ENCODE measurements around the gene CERK. TPM values are rescaled to one million over a fixed set of nuclear protein-coding genes. Genes with fewer than 3 reads are reported as not detected.

The CERK gene
- total RNA-seq, 4 donors from 2014 or later = 17.8 to 69.1 (median 36.1) TPM

DNA sequence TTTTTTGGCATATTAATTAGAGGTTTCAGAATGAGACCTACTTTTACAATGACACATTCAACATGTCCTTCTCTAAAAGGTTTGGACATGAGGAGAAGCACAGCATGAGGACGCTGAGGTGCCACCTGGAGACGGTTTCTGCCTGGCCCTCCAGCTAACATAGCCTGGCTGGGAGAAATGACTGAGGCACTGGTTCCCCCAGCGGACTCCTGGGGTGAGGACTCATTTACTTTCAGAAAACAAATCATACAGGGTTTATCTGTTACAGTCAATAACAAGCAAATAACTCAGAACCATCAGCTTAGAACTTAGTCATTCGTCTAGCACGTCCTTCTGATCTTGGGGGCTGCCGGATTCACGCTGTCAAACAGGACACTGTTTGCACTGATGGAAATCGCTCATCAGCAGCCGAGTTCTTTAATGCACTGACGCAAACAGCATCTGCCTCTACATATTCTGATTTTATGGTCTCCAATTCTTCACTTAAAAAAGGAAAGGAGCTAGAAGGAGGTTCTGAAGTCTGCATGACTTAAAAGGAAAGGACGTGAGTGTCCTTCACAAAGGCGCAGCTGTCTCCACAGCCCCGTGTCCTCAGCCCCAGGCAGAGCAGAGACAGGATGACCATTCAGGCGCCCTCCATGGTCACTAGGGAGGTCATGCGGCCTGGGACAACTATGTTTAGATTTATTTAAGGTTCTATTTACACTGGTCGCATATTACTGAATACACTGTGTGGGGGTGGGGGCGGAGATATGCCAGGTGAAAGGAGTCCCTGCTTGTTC is 44.2 kb downstream of the CERK start:
- TF ChIP-seq, protein P1, sequence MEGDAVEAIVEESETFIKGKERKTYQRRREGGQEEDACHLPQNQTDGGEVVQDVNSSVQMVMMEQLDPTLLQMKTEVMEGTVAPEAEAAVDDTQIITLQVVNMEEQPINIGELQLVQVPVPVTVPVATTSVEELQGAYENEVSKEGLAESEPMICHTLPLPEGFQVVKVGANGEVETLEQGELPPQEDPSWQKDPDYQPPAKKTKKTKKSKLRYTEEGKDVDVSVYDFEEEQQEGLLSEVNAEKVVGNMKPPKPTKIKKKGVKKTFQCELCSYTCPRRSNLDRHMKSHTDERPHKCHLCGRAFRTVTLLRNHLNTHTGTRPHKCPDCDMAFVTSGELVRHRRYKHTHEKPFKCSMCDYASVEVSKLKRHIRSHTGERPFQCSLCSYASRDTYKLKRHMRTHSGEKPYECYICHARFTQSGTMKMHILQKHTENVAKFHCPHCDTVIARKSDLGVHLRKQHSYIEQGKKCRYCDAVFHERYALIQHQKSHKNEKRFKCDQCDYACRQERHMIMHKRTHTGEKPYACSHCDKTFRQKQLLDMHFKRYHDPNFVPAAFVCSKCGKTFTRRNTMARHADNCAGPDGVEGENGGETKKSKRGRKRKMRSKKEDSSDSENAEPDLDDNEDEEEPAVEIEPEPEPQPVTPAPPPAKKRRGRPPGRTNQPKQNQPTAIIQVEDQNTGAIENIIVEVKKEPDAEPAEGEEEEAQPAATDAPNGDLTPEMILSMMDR (IDR thresholded peaks at IDR 0.05; ENCODE audit: low read depth) = no peak

DNA sequence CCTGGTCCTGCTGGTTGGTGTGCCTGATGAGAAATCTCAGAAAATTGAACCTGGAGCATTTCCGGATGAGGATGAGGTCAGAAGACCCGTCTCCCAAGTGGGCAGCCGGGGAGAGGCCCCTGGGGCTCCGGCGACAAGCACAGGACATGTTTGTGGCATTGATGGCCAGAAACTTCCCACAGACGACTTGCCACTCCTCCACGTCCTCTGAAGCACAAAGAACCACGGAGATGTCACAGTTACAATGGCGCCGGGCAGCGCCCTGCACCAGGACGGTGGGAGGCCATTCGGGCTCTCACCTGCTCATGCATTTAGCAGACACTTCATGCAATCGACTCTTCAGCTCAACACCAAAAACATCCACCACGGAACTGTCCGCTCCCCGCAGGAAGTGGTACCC is 46.5 kb downstream of the CERK start:
- TF ChIP-seq, protein P1 (IDR thresholded peaks at IDR 0.05; ENCODE audit: low read depth) = no peak

DNA sequence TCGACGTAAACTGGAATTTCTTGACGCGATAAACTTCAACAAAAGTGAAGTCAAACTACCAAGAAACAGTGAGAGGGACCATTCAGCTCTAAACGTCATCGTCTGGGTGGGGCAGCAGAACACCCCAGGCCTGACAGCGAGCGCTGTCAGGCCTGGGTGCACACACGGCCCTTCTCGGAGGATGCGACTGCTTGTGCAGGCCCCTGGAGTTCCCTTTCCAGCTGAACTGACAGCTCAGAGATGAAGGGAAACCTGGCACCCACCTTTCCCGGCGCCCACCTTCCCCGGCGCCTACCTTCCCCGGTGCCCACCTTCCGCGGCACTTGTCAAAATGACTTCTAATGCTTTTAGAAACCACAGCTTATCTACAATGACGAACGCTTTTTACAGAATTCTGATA is 47.9 kb downstream of the CERK start:
- TF ChIP-seq, protein P1 (IDR thresholded peaks at IDR 0.05; ENCODE audit: low read depth) = no peak

DNA sequence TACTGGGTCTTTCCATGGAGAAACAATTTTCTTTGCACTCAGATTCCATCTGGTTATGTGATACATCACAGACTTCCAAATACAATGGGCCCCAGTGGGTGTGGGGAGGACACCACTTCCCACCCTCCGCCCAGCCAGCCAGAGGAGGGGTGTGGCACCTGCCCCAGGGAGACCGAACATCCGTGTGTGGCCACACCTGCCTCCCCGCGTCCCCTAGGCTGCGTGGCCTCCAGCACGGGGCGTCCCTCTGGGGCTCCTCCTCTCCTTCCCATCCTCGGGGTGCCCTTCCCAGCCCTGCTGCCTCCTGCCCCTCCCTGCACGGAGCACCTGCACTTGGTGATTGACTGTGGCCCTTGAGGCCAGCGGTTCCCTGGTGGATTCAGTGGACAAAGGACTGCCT is 49.1 kb downstream of the CERK start:
- TF ChIP-seq, protein P1 (IDR thresholded peaks at IDR 0.05; ENCODE audit: low read depth) = no peak

DNA sequence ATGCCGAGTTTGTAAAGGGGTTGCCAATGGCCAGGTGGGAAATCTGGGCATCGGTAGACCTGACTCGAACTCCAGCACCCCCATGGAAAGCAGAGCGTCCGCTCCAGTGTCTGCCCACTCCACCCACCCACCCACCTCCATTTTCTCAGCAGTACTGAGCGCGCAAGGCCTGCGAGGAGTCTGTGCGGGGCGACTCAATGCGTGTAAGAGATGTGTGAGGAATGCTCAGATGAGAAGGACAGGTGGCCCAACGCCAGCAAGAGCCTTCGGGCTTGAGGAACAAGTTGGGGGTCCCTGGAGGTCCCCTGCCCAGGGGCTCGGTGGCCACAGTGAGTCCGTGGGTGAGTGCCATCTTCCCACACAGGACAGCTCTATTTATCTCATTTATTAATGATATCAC is 50.6 kb downstream of the CERK start:
- TF ChIP-seq, protein P1 (IDR thresholded peaks at IDR 0.05; ENCODE audit: low read depth) = no peak

DNA sequence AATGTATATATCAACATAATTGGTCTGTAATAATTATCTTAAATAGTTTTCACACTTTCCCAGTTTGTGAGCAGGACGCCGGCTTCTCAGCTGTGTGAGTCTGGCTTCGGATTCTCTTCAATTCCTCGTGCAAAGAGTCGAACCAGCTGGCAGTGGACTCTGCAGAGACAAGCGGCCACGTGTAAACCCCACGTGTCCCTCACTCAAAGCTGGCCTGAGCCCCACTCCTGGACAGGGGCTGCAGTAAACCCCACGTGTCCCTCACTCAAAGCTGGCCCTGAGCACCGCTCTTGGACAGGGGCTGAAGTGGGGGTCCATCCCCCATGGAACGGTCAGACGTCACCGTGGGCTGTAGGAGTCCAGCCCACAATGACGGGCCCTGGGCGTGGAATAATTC is 51.0 kb downstream of the CERK start:
- TF ChIP-seq, protein P1 (IDR thresholded peaks at IDR 0.05; ENCODE audit: low read depth) = no peak

DNA sequence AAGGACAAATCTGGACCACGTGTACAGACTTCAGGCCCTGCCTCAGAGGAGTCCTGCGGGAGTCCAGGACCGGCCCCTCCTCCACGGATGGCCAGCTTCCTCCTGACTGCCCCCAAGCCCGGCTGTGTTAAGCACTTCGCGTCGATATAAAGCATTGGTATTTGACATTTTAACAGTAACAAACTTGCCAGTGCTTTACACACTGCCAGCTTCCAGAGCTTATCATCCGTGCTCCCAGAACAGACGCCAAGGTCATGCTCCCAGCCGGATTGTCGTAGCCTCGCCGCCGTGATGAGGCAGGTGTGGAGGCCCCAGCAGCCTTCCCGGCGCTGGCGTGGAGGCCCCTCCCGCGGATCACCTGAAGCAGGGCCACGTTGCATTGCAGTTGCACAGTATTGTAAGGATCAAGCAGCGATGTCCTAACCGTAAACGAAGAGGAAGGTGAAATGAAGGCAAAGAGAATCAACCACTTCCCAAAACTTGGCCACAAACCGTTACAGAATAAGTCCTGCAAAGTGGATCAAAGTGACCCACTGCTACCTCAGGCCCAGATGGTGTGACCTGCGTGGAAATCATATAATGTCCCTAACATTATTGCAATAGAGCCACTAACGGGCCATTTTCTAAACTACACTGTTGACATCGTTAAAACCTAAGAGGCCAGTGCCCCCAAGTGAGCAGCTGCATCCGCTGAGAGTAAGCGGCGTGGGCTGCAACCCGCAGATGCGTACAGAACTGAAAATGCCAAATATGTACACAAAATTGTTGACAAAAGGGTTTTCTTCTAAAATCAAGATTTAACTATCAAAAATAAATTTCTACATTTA is 51.6 kb downstream of the CERK start:
- TF ChIP-seq, protein P1 (IDR thresholded peaks at IDR 0.05; ENCODE audit: low read depth) = no peak
